Subcutaneous adipose tissue (tissue), 4 donors: ENCODE data around the gene GRM8. TPM values are rescaled to one million over a fixed set of nuclear protein-coding genes. Genes with fewer than 3 reads are reported as not detected.

Source experiments
- total RNA-seq, 4 donors: library from RNA; depleted of rRNA; stranded (reverse); fragments of >200 nt; gene quantifications; one replicate each; pipeline ENCODE4 v1.1.0, GENCODE V29; 2016
- TF ChIP-seq, protein P1 (sequence below): fragments of 450-650 bp; IDR thresholded peaks from one replicate; pipeline ENCODE4 v1.5.1; 2016; ENCODE audit warnings: low read depth, mild to moderate bottlenecking, control low read depth, antibody characterized with exemption, moderate library complexity

GRM8 gene
- total RNA-seq: not detected

- TF ChIP-seq, protein P1, sequence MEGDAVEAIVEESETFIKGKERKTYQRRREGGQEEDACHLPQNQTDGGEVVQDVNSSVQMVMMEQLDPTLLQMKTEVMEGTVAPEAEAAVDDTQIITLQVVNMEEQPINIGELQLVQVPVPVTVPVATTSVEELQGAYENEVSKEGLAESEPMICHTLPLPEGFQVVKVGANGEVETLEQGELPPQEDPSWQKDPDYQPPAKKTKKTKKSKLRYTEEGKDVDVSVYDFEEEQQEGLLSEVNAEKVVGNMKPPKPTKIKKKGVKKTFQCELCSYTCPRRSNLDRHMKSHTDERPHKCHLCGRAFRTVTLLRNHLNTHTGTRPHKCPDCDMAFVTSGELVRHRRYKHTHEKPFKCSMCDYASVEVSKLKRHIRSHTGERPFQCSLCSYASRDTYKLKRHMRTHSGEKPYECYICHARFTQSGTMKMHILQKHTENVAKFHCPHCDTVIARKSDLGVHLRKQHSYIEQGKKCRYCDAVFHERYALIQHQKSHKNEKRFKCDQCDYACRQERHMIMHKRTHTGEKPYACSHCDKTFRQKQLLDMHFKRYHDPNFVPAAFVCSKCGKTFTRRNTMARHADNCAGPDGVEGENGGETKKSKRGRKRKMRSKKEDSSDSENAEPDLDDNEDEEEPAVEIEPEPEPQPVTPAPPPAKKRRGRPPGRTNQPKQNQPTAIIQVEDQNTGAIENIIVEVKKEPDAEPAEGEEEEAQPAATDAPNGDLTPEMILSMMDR: no peak
Measured at GRCh38 chr7:127252778-127253280, at the start of gene GRM8. GRM8 (minus strand) TSS chr7:127252941.

- TF ChIP-seq, protein P1: no peak
Measured at GRCh38 chr7:127290801-127291361, 38.1 kb upstream of the GRM8 start.

- TF ChIP-seq, protein P1: no peak
Measured at GRCh38 chr7:127290116-127290655, 37.4 kb upstream of the GRM8 start.

DNA sequence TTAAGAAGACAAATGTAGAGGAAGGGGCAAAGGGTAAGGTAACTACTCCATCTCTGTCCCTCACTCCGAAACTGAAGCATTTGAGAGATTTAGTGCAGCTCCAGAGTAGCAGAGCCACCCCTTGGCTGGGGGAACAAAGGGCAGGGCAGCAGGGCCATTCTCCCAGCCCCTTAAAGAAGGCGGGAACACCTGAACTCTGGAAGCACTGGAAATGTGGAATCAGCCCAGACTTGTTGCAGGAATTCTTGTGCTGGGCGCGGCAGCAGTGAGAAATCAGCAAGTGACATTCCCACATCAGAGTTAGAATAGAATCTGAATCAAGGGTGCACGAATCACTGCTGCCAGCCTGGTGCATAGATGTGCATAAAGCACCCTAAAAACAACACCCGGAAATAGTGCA is 34.4 kb upstream of the GRM8 start:
- TF ChIP-seq, protein P1: no peak

GRCh38 chr7:127270093-127270492 is 17.4 kb upstream of the GRM8 start:
- TF ChIP-seq, protein P1: no peak

DNA sequence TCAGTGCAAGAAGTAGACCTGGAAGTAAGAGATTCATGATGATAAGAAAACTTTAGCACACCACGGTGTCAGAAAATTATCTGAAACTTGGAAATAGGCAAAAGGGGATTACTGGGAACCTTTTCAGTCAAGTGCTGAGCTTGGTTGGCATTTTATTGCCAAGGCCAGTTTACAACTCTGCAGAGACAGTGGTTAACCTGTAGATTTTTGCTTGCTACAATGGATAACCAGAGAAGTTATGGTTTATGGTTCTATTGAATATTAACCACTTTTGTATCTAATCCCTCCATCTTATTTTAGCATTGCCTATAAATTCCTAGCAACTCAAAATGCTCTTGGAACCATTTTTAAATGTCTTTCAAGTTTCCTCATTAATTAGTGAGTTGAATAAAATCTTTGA is 13.3 kb upstream of the GRM8 start:
- TF ChIP-seq, protein P1: no peak

- TF ChIP-seq, protein P1: no peak
Measured at GRCh38 chr7:127264219-127264618, 11.5 kb upstream of the GRM8 start.
